ENCODE measurements around the gene TIRAP. TPM values are rescaled to one million over a fixed set of nuclear protein-coding genes. Genes with fewer than 3 reads are reported as not detected.
A peak's percentile ranks its signal among the peaks of the same experiment; 100 is the strongest.

Gene TIRAP
- total RNA-seq, 1 donor = 9.8 TPM

- no peaks in the 10 kb centered on the region for H4K20me1 ChIP-seq (ENCODE audit: insufficient read depth, low read length)
- DNase-seq (ENCODE audit: insufficient read length, low spot score, missing footprints) = peak; percentile 98
- TF ChIP-seq CTCF (IDR thresholded peaks at IDR 0.05; ENCODE audit: extremely low read depth, low read depth, low read length) = no peak
Measured at GRCh38 chr11:126303623-126304456, 20.9 kb downstream of the TIRAP start, which contains the start of gene DCPS. Gene DCPS, plus strand, starts transcription at chr11:126304060. Its CDS starts 21 bp downstream, at chr11:126304081.

GRCh38 chr11:126304457-126305075 is 21.7 kb downstream of the TIRAP start:
- Histone ChIP-seq H2AFZ (ENCODE audit: low read length) (peak overlapping the region; percentile 100), H3K36me3 (ENCODE audit: insufficient read depth, low read length) (no peaks in the 10 kb centered on the region), H3K27ac (ENCODE audit: low read depth, low read length) (peak overlapping the region; percentile 79), H3K9me3 (ENCODE audit: low read depth, low read length) (no peaks in the 10 kb centered on the region), H3K79me2 (ENCODE audit: insufficient read depth, low read length) (peaks cover 6% of the 10 kb centered on the region), H3K4me2 (ENCODE audit: insufficient read depth, low read length) (peak overlapping the region; percentile 86), H4K20me1 (ENCODE audit: insufficient read depth, low read length) (no peaks in the 10 kb centered on the region), H3K4me3 (ENCODE audit: insufficient read depth, low read length) (peak overlapping the region; percentile 86), H3K4me1 (ENCODE audit: insufficient read depth, low read length) (peaks cover 13% of the 10 kb centered on the region), H3K27me3 (ENCODE audit: insufficient read depth, low read length) (no peaks in the 10 kb centered on the region)
- DNase-seq (ENCODE audit: insufficient read length, low spot score, missing footprints) = peak; percentile 56
- no peak for TF ChIP-seq CTCF (IDR thresholded peaks at IDR 0.05; ENCODE audit: extremely low read depth, low read depth, low read length)

More at GRCh38 chr11:126303623-126304456, 20.9 kb downstream of the TIRAP start, which contains the start of gene DCPS:
- H3K4me1 ChIP-seq (ENCODE audit: insufficient read depth, low read length) = peaks cover 13% of the 10 kb centered on the region
- H3K4me3 ChIP-seq (ENCODE audit: insufficient read depth, low read length) = peak within 1 kb of the TSS; percentile 86
- H3K36me3 ChIP-seq (ENCODE audit: insufficient read depth, low read length) = no peaks in the 10 kb centered on the region
- peak within 1 kb of the TSS; percentile 86 for H3K4me2 ChIP-seq (ENCODE audit: insufficient read depth, low read length)
- H3K79me2 ChIP-seq (ENCODE audit: insufficient read depth, low read length) = peaks cover 6% of the 10 kb centered on the region
- H3K27ac ChIP-seq (ENCODE audit: low read depth, low read length) = peak within 1 kb of the TSS; percentile 79
- H2AFZ ChIP-seq (ENCODE audit: low read length) = peak within 1 kb of the TSS; percentile 100
- no peaks in the 10 kb centered on the region for H3K9me3 ChIP-seq (ENCODE audit: low read depth, low read length)
- no peaks in the 10 kb centered on the region for H3K27me3 ChIP-seq (ENCODE audit: insufficient read depth, low read length)

GRCh38 chr11:126305699-126306098 is 22.8 kb downstream of the TIRAP start:
- H3K4me3 ChIP-seq (ENCODE audit: insufficient read depth, low read length) = no peak overlapping the region
- no peaks in the 10 kb centered on the region for H3K9me3 ChIP-seq (ENCODE audit: low read depth, low read length)
- no peaks in the 10 kb centered on the region for H3K36me3 ChIP-seq (ENCODE audit: insufficient read depth, low read length)
- H3K27ac ChIP-seq (ENCODE audit: low read depth, low read length) = no peak overlapping the region
- no peak for TF ChIP-seq CTCF (IDR thresholded peaks at IDR 0.05; ENCODE audit: extremely low read depth, low read depth, low read length)
- H3K27me3 ChIP-seq (ENCODE audit: insufficient read depth, low read length) = no peaks in the 10 kb centered on the region
- no peak for DNase-seq (ENCODE audit: insufficient read length, low spot score, missing footprints)
- H4K20me1 ChIP-seq (ENCODE audit: insufficient read depth, low read length) = no peaks in the 10 kb centered on the region
- no peak overlapping the region for H3K4me2 ChIP-seq (ENCODE audit: insufficient read depth, low read length)
- H2AFZ ChIP-seq (ENCODE audit: low read length) = no peak overlapping the region
- peaks cover 13% of the 10 kb centered on the region for H3K4me1 ChIP-seq (ENCODE audit: insufficient read depth, low read length)
- peaks cover 6% of the 10 kb centered on the region for H3K79me2 ChIP-seq (ENCODE audit: insufficient read depth, low read length)

GRCh38 chr11:126307706-126308105 is 24.8 kb downstream of the TIRAP start:
- TF ChIP-seq CTCF (IDR thresholded peaks at IDR 0.05; ENCODE audit: extremely low read depth, low read depth, low read length) = peak; percentile 54
- no peak overlapping the region for H3K4me2 ChIP-seq (ENCODE audit: insufficient read depth, low read length)

More at GRCh38 chr11:126307706-126308105, 24.8 kb downstream of the TIRAP start:
- H3K27ac ChIP-seq (ENCODE audit: low read depth, low read length) = no peak overlapping the region
- peaks cover 4% of the 10 kb centered on the region for H3K79me2 ChIP-seq (ENCODE audit: insufficient read depth, low read length)
- H2AFZ ChIP-seq (ENCODE audit: low read length) = no peak overlapping the region
- H3K36me3 ChIP-seq (ENCODE audit: insufficient read depth, low read length) = no peaks in the 10 kb centered on the region
- peak; percentile 81 for DNase-seq (ENCODE audit: insufficient read length, low spot score, missing footprints)
- H4K20me1 ChIP-seq (ENCODE audit: insufficient read depth, low read length) = peaks cover 4% of the 10 kb centered on the region
- H3K4me1 ChIP-seq (ENCODE audit: insufficient read depth, low read length) = peaks cover 13% of the 10 kb centered on the region
- H3K27me3 ChIP-seq (ENCODE audit: insufficient read depth, low read length) = no peaks in the 10 kb centered on the region
- H3K4me3 ChIP-seq (ENCODE audit: insufficient read depth, low read length) = no peak overlapping the region
- no peaks in the 10 kb centered on the region for H3K9me3 ChIP-seq (ENCODE audit: low read depth, low read length)

All from osteoblast (primary cell).